GM12878 (cell line): ENCODE results near the gene ZBTB33. TPM values are rescaled to one million over a fixed set of nuclear protein-coding genes. Genes with fewer than 3 reads are reported as not detected.

Source experiments
- ATF7 ChIP-seq: fragments of 450-650 bp; IDR thresholded peaks from 2 replicates; pipeline ENCODE4 v1.6.1; 2016; ENCODE audit warnings: low read depth, mild to moderate bottlenecking
- BHLHE40 ChIP-seq, 2 experiments: fragments of 450-650 bp in 1 of 2; IDR thresholded peaks; 2 replicates each; pipeline ENCODE4 v1.6.1; 2011 to 2017; ENCODE audit warnings: low read depth in 2 of 2, borderline replicate concordance in 1 of 2, improper control_type of control experiment in 1 of 2, low read length in 1 of 2, mild to moderate bottlenecking in 1 of 2
- CHD1 ChIP-seq: IDR thresholded peaks from 2 replicates; pipeline ENCODE4 v1.6.1; 2012; ENCODE audit warnings: low read depth, low read length, improper control_type of control experiment
- CHD2 ChIP-seq: IDR thresholded peaks from 2 replicates; pipeline ENCODE4 v1.6.1; 2011; ENCODE audit warnings: low read depth, low read length, improper control_type of control experiment, borderline replicate concordance
- CREB1 ChIP-seq: IDR thresholded peaks from 2 replicates; pipeline ENCODE4 v1.6.1; 2012; ENCODE audit warnings: low read depth, mild to moderate bottlenecking, inconsistent platforms
- MEF2B ChIP-seq: fragments of 450-650 bp; IDR thresholded peaks from 2 replicates; pipeline ENCODE4 v1.6.1; 2018; ENCODE audit warnings: mild to moderate bottlenecking, moderate library complexity; ENCODE audit not compliant: partially characterized antibody, poor library complexity, severe bottlenecking
- NBN ChIP-seq: fragments of 450-650 bp; IDR thresholded peaks from 2 replicates; pipeline ENCODE4 v1.6.1; 2016
- PKNOX1 ChIP-seq: fragments of 450-650 bp; IDR thresholded peaks from 2 replicates; pipeline ENCODE4 v1.6.1; 2016; ENCODE audit warnings: mild to moderate bottlenecking
- RAD21 ChIP-seq: IDR thresholded peaks from 2 replicates; pipeline ENCODE4 v1.6.1; 2011; ENCODE audit warnings: mild to moderate bottlenecking, low read depth, low read length, moderate library complexity; ENCODE audit not compliant: insufficient read depth
- RAD51 ChIP-seq: fragments of 450-650 bp; IDR thresholded peaks from 2 replicates; pipeline ENCODE4 v1.6.1; 2016; ENCODE audit warnings: moderate library complexity, mild to moderate bottlenecking, inconsistent platforms
- RFX5 ChIP-seq: IDR thresholded peaks from 2 replicates; pipeline ENCODE4 v1.6.1; 2011; ENCODE audit warnings: low read depth, low read length, improper control_type of control experiment
- SIX5 ChIP-seq: IDR thresholded peaks from 2 replicates; pipeline ENCODE4 v1.6.1; 2011; ENCODE audit warnings: mild to moderate bottlenecking, low read depth, low read length, moderate library complexity; ENCODE audit not compliant: severe bottlenecking
- SMAD5 ChIP-seq: IDR thresholded peaks from 2 replicates; pipeline ENCODE4 v1.6.1; 2016; ENCODE audit warnings: antibody characterized with exemption, low read depth
- SPI1 ChIP-seq: IDR thresholded peaks from 2 replicates; pipeline ENCODE4 v1.6.1; 2011; ENCODE audit warnings: low read depth, mild to moderate bottlenecking, low read length, moderate library complexity, borderline replicate concordance; ENCODE audit not compliant: insufficient read depth
- ZNF274 ChIP-seq: IDR thresholded peaks from one replicate; pipeline ENCODE4 v1.8.0; 2011; ENCODE audit not compliant: insufficient read length, insufficient read depth
- polyA plus RNA-seq, 11 experiments: library from polyadenylated mRNA; depleted of rRNA in 4 of 11; unstranded in 6 of 11; stranded (reverse) in 5 of 11; fragments of >200 nt; fragmentation: Nextera tagmentation in 4 of 11; fragmentation: Illumina TruSeq in 1 of 11; extraction: Ambion mirVana in 4 of 11; extraction: Trizol in 1 of 11; gene quantifications; 1 replicate in 1 of 11; 2 replicates in 10 of 11; pipeline versions ENCODE4 v1.2.1 to v1.2.3, GENCODE V29; 2011 to 2016; ENCODE audit warnings: inconsistent platforms in 2 of 11, missing spikeins in 2 of 11, low read depth in 1 of 11
- total RNA-seq, 4 experiments: library from RNA; depleted of rRNA in 3 of 4; stranded (reverse); fragments of >200 nt in 3 of 4; fragmentation: Illumina TruSeq in 1 of 4; extraction: Trizol in 1 of 4; gene quantifications; 2 replicates each; pipeline versions ENCODE4 v1.2.1 to v1.2.3, GENCODE V29; 2013 to 2021
- TF ChIP-seq, protein P1 (sequence below): fragments of 150-350 bp; IDR thresholded peaks from 2 replicates; pipeline ENCODE4 v1.6.1; 2016; ENCODE audit warnings: low read depth, low read length
- TF ChIP-seq, protein P2 (sequence below): IDR thresholded peaks from 2 replicates; pipeline ENCODE4 v1.6.1; 2012; ENCODE audit warnings: mild to moderate bottlenecking, low read depth, low read length
- TF ChIP-seq, protein P3 (sequence below): IDR thresholded peaks from 2 replicates; pipeline ENCODE4 v1.6.1; 2011; ENCODE audit warnings: borderline replicate concordance, low read depth, mild to moderate bottlenecking, moderate library complexity, mixed read lengths, low read length; ENCODE audit not compliant: insufficient read depth; ENCODE audit errors: extremely low read length
- TF ChIP-seq, protein P4 (sequence below): IDR thresholded peaks from 2 replicates; pipeline ENCODE4 v1.6.1; 2011; ENCODE audit warnings: borderline replicate concordance, low read depth, mild to moderate bottlenecking, moderate library complexity, low read length; ENCODE audit not compliant: insufficient read depth, poor library complexity, severe bottlenecking

Gene ZBTB33
- total and polyA plus RNA-seq, 10 of the 15 experiments (the other 5 are each of a cell fraction or from before 2014, with no cell fraction given): 5.2 to 26.3 (median 18.3) TPM

- TF ChIP-seq, protein P1, sequence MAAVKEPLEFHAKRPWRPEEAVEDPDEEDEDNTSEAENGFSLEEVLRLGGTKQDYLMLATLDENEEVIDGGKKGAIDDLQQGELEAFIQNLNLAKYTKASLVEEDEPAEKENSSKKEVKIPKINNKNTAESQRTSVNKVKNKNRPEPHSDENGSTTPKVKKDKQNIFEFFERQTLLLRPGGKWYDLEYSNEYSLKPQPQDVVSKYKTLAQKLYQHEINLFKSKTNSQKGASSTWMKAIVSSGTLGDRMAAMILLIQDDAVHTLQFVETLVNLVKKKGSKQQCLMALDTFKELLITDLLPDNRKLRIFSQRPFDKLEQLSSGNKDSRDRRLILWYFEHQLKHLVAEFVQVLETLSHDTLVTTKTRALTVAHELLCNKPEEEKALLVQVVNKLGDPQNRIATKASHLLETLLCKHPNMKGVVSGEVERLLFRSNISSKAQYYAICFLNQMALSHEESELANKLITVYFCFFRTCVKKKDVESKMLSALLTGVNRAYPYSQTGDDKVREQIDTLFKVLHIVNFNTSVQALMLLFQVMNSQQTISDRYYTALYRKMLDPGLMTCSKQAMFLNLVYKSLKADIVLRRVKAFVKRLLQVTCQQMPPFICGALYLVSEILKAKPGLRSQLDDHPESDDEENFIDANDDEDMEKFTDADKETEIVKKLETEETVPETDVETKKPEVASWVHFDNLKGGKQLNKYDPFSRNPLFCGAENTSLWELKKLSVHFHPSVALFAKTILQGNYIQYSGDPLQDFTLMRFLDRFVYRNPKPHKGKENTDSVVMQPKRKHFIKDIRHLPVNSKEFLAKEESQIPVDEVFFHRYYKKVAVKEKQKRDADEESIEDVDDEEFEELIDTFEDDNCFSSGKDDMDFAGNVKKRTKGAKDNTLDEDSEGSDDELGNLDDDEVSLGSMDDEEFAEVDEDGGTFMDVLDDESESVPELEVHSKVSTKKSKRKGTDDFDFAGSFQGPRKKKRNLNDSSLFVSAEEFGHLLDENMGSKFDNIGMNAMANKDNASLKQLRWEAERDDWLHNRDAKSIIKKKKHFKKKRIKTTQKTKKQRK: no peak
- no peak for TF ChIP-seq RAD21
- no peak for TF ChIP-seq RAD51
- no peak for TF ChIP-seq SMAD5
- no peak for TF ChIP-seq MEF2B
- TF ChIP-seq SPI1: no peak
- TF ChIP-seq RFX5: no peak
- peak; percentile 61 for TF ChIP-seq SIX5
- TF ChIP-seq, protein P2, sequence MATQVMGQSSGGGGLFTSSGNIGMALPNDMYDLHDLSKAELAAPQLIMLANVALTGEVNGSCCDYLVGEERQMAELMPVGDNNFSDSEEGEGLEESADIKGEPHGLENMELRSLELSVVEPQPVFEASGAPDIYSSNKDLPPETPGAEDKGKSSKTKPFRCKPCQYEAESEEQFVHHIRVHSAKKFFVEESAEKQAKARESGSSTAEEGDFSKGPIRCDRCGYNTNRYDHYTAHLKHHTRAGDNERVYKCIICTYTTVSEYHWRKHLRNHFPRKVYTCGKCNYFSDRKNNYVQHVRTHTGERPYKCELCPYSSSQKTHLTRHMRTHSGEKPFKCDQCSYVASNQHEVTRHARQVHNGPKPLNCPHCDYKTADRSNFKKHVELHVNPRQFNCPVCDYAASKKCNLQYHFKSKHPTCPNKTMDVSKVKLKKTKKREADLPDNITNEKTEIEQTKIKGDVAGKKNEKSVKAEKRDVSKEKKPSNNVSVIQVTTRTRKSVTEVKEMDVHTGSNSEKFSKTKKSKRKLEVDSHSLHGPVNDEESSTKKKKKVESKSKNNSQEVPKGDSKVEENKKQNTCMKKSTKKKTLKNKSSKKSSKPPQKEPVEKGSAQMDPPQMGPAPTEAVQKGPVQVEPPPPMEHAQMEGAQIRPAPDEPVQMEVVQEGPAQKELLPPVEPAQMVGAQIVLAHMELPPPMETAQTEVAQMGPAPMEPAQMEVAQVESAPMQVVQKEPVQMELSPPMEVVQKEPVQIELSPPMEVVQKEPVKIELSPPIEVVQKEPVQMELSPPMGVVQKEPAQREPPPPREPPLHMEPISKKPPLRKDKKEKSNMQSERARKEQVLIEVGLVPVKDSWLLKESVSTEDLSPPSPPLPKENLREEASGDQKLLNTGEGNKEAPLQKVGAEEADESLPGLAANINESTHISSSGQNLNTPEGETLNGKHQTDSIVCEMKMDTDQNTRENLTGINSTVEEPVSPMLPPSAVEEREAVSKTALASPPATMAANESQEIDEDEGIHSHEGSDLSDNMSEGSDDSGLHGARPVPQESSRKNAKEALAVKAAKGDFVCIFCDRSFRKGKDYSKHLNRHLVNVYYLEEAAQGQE: no peak
- TF ChIP-seq CREB1: no peak
- TF ChIP-seq PKNOX1: 0 out of 2 replicates have a peak, but pooled peaks have one; percentile 13
- no peak for TF ChIP-seq CHD1
- TF ChIP-seq CHD2: no peak
- 0 out of 2 replicates have a peak, but pooled peaks have one; percentile 53 for TF ChIP-seq NBN
- no peak for TF ChIP-seq ATF7
- TF ChIP-seq, protein P3, sequence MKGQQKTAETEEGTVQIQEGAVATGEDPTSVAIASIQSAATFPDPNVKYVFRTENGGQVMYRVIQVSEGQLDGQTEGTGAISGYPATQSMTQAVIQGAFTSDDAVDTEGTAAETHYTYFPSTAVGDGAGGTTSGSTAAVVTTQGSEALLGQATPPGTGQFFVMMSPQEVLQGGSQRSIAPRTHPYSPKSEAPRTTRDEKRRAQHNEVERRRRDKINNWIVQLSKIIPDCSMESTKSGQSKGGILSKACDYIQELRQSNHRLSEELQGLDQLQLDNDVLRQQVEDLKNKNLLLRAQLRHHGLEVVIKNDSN: no peak
- TF ChIP-seq BHLHE40 (IDR thresholded peaks at IDR 0.05; ENCODE audit: borderline replicate concordance in 1 of 2, low read depth in 2 of 2, low read length in 1 of 2): 0 out of 4 replicates have a peak, but pooled peaks of 1 of the 2 experiments have one; percentile 18
- no peak for TF ChIP-seq ZNF274
- TF ChIP-seq, protein P4, sequence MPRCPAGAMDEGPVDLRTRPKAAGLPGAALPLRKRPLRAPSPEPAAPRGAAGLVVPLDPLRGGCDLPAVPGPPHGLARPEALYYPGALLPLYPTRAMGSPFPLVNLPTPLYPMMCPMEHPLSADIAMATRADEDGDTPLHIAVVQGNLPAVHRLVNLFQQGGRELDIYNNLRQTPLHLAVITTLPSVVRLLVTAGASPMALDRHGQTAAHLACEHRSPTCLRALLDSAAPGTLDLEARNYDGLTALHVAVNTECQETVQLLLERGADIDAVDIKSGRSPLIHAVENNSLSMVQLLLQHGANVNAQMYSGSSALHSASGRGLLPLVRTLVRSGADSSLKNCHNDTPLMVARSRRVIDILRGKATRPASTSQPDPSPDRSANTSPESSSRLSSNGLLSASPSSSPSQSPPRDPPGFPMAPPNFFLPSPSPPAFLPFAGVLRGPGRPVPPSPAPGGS: no peak
Observed at GRCh38 chrX:120244735-120245498, 5.7 kb upstream of the ZBTB33 start (continued).
